Osteocyte (in vitro differentiated cells): ENCODE results near the gene VPS37C. TPM values are rescaled to one million over a fixed set of nuclear protein-coding genes. Genes with fewer than 3 reads are reported as not detected.

ENCODE experiments used
- DNase-seq: peaks from one replicate; pipeline ENCODE4 v3.0.0; 2021; ENCODE audit warnings: mixed read lengths; ENCODE audit not compliant: unreplicated experiment; ENCODE audit errors: extremely low spot score
- H3K27ac Mint-ChIP-seq: one replicate; pipeline ENCODE4 v1.8.0; 2021; ENCODE audit warnings: mild to moderate bottlenecking, mixed read lengths; ENCODE audit not compliant: unreplicated experiment
- H3K27me3 Mint-ChIP-seq: one replicate; pipeline ENCODE4 v1.8.0; 2021; ENCODE audit warnings: mixed read lengths; ENCODE audit not compliant: unreplicated experiment
- H3K36me3 Mint-ChIP-seq: one replicate; pipeline ENCODE4 v1.8.0; 2021; ENCODE audit warnings: mixed read lengths; ENCODE audit not compliant: unreplicated experiment
- H3K4me1 Mint-ChIP-seq: one replicate; pipeline ENCODE4 v1.8.0; 2021; ENCODE audit warnings: mixed read lengths; ENCODE audit not compliant: unreplicated experiment
- H3K4me3 Mint-ChIP-seq: one replicate; pipeline ENCODE4 v1.8.0; 2021; ENCODE audit warnings: mild to moderate bottlenecking, moderate library complexity, mixed read lengths; ENCODE audit not compliant: unreplicated experiment
- H3K9me3 Mint-ChIP-seq: one replicate; pipeline ENCODE4 v1.8.0; 2021; ENCODE audit warnings: mixed read lengths; ENCODE audit not compliant: unreplicated experiment
- CTCF ChIP-seq: fragments of 200-600 bp; sonication (generic); IDR thresholded peaks from 2 replicates; pipeline ENCODE4 v1.5.0; 2021; ENCODE audit warnings: antibody characterized with exemption, mild to moderate bottlenecking, moderate library complexity
- total RNA-seq: library from RNA; stranded (reverse); gene quantifications from 2 replicates; pipeline ENCODE4 v1.2.1, GENCODE V29; 2021

Gene VPS37C
- total RNA-seq, 1 donor from 2014 or later = 21.2 TPM

DNA sequence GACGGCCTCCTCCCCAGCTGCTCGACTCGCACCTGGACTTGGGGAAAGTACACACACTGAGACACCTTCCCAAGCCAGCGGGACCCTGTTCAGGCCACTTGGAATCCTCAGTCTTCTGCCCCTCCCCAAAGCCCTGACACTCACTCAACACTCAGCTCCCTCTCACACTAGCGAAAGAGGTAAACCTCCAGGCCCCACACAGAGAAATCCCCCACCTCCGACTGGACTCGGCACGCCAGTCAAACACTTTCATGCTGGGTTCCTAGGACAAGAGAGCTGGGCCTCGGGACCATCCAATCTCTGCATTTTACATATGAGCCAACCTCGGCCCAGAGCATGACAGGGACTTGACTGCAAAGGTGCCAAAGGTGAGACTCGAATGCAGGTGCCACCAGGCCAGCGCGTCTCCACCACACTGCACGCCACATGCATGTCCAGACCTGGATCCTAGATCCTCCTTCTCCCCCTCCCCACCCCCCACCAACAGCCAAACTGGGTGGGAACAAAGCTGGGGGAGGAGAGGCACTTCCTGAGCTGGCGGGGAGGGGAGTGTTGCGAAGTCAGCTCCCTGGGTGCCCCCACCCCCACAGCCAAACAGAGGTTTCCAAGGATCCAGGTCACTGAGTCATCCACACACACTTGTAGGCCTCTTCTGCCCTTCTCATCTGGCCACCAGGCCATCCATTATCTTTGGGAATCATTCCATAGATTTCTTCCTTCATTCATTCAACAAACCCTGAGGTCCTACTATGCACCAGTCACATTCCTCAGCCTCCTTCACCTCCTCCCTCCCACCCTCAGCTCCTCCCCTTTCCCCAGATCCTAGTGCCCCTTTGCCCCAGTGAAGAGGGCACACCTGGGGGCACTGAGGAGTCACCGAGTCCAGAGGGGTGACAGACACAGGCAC lies 69.6 kb downstream of the VPS37C start:
- DNase-seq = no peak
- H3K27me3 Mint-ChIP-seq = peaks cover 26% of the 10 kb centered on the region
- H3K4me3 Mint-ChIP-seq = no peak overlapping the region
- H3K36me3 Mint-ChIP-seq = no peaks in the 10 kb centered on the region
- H3K4me1 Mint-ChIP-seq = no peaks in the 10 kb centered on the region
- H3K9me3 Mint-ChIP-seq = no peaks in the 10 kb centered on the region
- no peak for TF ChIP-seq CTCF
- H3K27ac Mint-ChIP-seq = no peak overlapping the region

GRCh38 chr11:61090982-61091372 lies 70.2 kb downstream of the VPS37C start:
- H3K27ac Mint-ChIP-seq = no peak overlapping the region
- H3K36me3 Mint-ChIP-seq = no peaks in the 10 kb centered on the region
- TF ChIP-seq CTCF = no peak
- no peaks in the 10 kb centered on the region for H3K9me3 Mint-ChIP-seq
- H3K4me3 Mint-ChIP-seq = no peak overlapping the region
- no peak for DNase-seq
- H3K4me1 Mint-ChIP-seq = no peaks in the 10 kb centered on the region
- peaks cover 21% of the 10 kb centered on the region for H3K27me3 Mint-ChIP-seq

GRCh38 chr11:61090521-61090920 lies 70.7 kb downstream of the VPS37C start:
- H3K27me3 Mint-ChIP-seq = peaks cover 19% of the 10 kb centered on the region
- no peak overlapping the region for H3K27ac Mint-ChIP-seq
- no peaks in the 10 kb centered on the region for H3K4me1 Mint-ChIP-seq
- no peak for TF ChIP-seq CTCF
- no peaks in the 10 kb centered on the region for H3K9me3 Mint-ChIP-seq
- DNase-seq = no peak
- no peak overlapping the region for H3K4me3 Mint-ChIP-seq
- H3K36me3 Mint-ChIP-seq = no peaks in the 10 kb centered on the region

DNA sequence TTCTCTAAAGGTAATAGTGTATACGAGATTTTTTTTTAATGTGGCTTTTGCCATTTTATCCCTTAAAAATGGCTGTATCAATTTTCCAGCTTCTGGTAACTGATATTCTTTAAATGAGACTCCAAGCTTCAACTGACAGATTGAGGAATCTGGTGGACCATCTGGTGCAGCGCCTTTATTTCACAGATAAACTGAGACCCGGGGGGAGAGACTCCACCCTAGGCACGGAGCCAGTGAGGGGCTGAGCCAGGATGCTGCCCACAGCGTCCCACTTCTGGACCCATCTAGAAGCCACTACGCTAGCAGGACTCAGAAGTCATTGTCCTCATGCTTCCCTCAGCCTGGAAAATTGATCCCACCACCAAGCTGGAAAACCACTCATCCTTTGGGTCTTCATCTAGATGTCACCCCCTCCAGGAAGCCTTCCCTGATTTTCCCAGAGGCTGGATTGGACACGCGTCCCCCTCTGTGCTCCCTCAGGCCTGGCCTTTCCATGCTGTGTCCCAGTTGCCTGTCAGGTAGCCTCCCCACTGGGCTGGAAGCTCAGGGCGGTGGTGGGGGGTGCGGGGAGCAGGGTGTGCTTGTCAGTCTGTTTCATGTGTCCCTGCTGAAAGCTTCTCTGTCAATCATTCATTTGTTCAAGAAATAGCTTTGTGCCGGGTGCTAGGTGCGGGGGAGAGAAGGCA lies 71.3 kb downstream of the VPS37C start:
- H3K9me3 Mint-ChIP-seq = no peaks in the 10 kb centered on the region

More for the DNA sequence above, 71.3 kb downstream of the VPS37C start:
- no peak overlapping the region for H3K4me3 Mint-ChIP-seq
- no peak overlapping the region for H3K27ac Mint-ChIP-seq
- no peak for DNase-seq
- TF ChIP-seq CTCF = no peak
- H3K4me1 Mint-ChIP-seq = no peaks in the 10 kb centered on the region
- no peaks in the 10 kb centered on the region for H3K36me3 Mint-ChIP-seq
- H3K27me3 Mint-ChIP-seq = peaks cover 16% of the 10 kb centered on the region
